ENCODE measurements around the gene KSR1.

KSR1 gene

DNA sequence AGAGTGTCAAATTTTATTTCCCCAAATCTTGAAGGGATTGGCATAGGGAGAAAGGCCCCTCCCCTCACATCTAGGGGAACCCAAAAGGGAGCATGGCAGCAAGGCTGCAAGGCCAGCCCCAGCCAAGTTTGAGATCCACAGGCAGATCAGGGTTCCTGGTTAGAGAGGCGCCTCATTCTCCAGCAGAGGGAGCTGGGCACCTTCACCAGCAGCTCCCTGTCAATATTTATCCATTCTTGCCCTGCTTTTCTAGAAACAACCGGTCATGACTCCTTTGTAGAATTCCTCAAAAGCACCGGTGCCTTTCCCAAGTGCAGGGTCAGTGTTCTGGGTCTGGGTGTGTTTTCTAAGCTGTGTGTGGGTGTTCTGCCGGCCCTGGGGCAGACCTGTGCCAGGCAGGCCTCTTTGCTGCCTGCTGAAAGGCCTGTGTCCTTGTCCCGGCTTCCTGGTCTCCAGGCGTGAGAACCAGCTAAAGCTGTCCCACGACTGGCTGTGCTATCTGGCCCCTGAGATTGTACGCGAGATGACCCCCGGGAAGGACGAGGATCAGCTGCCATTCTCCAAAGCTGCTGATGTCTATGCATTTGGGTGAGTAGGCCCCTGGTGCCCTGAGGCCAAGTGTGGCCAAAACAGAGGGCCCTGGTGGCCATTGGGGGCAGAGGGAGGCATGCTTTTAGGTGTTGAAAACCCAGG, 153.5 kb downstream of the KSR1 start:
- peak; percentile 22 for DNase-seq (ENCODE audit: low read depth)
- TF ChIP-seq, protein P1, sequence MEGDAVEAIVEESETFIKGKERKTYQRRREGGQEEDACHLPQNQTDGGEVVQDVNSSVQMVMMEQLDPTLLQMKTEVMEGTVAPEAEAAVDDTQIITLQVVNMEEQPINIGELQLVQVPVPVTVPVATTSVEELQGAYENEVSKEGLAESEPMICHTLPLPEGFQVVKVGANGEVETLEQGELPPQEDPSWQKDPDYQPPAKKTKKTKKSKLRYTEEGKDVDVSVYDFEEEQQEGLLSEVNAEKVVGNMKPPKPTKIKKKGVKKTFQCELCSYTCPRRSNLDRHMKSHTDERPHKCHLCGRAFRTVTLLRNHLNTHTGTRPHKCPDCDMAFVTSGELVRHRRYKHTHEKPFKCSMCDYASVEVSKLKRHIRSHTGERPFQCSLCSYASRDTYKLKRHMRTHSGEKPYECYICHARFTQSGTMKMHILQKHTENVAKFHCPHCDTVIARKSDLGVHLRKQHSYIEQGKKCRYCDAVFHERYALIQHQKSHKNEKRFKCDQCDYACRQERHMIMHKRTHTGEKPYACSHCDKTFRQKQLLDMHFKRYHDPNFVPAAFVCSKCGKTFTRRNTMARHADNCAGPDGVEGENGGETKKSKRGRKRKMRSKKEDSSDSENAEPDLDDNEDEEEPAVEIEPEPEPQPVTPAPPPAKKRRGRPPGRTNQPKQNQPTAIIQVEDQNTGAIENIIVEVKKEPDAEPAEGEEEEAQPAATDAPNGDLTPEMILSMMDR (IDR thresholded peaks at IDR 0.05; ENCODE audit: control insufficient read depth, extremely low read depth, insufficient read depth): peak; percentile 87
- no peak overlapping the region for H3K4me3 ChIP-seq (ENCODE audit: low read depth, low read length)

GRCh38 chr17:27610304-27610677, 154.0 kb downstream of the KSR1 start:
- DNase-seq (ENCODE audit: low read depth): no peak
- TF ChIP-seq, protein P1 (IDR thresholded peaks at IDR 0.05; ENCODE audit: control insufficient read depth, extremely low read depth, insufficient read depth): no peak
- no peak overlapping the region for H3K4me3 ChIP-seq (ENCODE audit: low read depth, low read length)

DNA sequence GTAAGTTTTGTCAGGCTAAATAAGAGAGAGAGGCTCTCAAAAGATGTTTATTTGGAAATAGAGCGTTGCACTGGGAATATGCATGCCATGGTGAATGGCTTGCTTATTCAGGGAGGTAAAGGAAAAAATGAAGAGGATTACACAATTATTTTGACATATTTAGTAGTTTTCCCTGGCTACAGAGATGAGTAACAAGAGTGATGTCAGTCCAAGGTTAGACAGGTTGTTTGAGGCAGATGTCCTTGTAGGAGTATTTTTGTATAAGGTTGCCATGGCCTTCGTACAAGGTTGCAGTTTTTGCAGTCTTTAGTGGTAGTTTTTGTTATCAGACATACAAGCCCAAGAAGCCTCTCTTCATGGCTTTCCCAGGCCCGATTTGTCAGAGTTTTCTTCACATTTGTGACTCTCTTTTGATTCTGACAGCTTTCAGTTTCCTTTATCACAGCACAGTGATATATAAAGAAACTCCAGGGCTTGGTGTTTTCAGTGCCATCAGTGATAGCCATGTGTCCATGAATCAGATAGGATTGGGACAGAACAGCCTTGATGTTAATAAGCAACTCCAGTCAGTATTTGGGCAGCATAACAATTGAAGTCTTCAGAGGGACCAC, 156.0 kb downstream of the KSR1 start:
- no peak for DNase-seq (ENCODE audit: low read depth)
- no peak overlapping the region for H3K4me3 ChIP-seq (ENCODE audit: low read depth, low read length)
- TF ChIP-seq, protein P1 (IDR thresholded peaks at IDR 0.05; ENCODE audit: control insufficient read depth, extremely low read depth, insufficient read depth): no peak

DNA sequence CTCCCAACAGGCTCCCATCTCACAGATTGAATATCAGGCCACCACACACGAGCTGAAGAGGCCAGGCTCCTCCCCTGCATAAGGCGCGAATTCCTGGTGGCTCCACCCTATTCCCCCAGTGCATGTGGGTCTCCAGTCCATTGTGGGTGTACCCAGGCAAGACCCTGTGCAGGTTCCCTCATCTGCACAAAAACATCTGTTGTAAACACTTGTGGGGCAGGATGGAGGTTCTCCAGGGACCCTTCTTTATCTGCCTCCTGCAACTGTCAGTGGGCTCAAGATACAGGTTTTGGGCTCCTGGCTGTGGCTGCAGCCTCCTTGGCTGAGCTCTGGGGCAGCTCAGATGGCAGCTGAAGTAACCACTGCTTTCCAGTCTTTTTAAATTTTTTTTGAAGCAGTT, 157.2 kb downstream of the KSR1 start:
- no peak overlapping the region for H3K4me3 ChIP-seq (ENCODE audit: low read depth, low read length)
- DNase-seq (ENCODE audit: low read depth): no peak
- TF ChIP-seq, protein P1 (IDR thresholded peaks at IDR 0.05; ENCODE audit: control insufficient read depth, extremely low read depth, insufficient read depth): no peak

DNA sequence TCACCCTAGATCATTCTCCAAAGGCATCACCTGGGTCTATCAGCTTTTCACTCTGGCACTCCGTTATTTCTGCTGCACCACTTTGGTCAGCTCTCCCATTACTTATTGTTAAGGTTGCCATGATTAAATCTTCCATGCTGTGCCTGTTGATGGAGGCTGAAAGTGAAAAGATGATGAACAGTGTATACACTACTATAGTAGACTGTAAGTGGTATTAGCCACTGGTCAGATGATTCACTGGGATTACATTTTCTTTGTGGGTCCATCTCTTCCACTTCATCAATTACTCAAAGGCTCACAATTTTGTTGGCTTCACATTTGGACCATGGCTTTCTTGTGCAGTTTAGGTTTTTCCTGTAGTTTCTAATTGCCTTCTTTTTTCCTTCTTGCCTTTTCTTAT, 158.9 kb downstream of the KSR1 start:
- TF ChIP-seq, protein P1 (IDR thresholded peaks at IDR 0.05; ENCODE audit: control insufficient read depth, extremely low read depth, insufficient read depth): no peak
- no peak for DNase-seq (ENCODE audit: low read depth)
- H3K4me3 ChIP-seq (ENCODE audit: low read depth, low read length): no peak overlapping the region

DNA sequence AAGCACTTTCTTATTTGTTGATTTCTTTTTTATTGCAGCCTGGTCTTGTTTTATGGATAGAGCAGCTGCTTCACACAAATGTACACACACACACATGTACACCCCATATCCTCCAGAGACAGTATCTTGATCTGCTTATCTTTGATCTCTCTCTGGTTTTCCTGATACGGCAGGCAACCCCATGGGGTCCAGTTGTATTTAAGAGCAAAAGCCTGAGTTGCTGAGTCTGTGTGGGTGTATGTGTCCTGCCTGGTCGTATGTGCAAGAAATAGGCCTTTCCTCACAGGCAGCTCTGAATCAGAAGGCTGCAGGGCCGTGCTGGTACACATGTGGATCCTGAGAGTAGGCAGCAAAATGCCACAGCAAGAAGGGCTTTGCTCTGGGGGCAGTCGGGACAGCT, 160.2 kb downstream of the KSR1 start:
- TF ChIP-seq, protein P1 (IDR thresholded peaks at IDR 0.05; ENCODE audit: control insufficient read depth, extremely low read depth, insufficient read depth): no peak
- no peak for DNase-seq (ENCODE audit: low read depth)
- no peak overlapping the region for H3K4me3 ChIP-seq (ENCODE audit: low read depth, low read length)

DNA sequence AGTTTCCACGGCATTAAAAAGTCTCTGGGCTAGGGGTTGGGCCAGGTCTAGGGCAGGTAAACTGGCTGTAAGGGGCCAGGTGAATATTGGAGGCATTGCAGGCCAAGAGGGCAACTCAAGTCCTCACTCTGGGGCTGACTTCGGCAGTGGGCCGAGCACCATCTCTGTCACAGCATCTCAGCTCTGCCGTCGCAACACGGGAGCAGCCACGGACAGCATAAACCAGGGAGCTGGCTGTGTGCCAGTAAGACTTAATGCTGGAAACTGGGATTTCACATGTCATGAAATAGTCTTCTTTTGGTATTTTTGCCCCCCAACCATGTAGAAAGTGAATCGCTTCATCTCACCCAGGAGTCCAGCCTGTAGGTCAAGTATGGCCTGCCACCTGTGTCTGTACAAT, 162.2 kb downstream of the KSR1 start:
- TF ChIP-seq, protein P1 (IDR thresholded peaks at IDR 0.05; ENCODE audit: control insufficient read depth, extremely low read depth, insufficient read depth): no peak
- DNase-seq (ENCODE audit: low read depth): no peak
- H3K4me3 ChIP-seq (ENCODE audit: low read depth, low read length): no peak overlapping the region
